Measurements from ENCODE around the gene FGF14.

FGF14 gene

DNA sequence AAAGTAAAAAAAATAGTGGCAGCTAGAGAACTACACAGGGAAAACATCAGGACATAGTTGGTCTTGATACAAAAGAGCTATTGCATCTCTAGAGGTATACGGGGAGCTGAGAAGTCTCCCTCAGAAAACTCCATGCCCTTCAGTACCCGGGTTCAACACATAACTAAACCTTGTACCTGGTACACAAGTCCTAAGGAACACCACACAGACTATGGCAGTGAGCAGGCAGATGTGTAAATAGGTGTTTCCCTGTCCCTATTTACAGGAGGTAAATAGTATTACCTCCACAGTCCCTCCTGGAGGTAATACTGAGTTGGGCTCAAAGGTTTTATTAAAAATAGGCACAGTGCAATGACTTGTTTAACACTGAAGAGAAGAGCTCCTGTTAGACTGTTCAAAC is 5.9 kb downstream of the FGF14 start:
- no peak for DNase-seq
- TF ChIP-seq, protein P1, sequence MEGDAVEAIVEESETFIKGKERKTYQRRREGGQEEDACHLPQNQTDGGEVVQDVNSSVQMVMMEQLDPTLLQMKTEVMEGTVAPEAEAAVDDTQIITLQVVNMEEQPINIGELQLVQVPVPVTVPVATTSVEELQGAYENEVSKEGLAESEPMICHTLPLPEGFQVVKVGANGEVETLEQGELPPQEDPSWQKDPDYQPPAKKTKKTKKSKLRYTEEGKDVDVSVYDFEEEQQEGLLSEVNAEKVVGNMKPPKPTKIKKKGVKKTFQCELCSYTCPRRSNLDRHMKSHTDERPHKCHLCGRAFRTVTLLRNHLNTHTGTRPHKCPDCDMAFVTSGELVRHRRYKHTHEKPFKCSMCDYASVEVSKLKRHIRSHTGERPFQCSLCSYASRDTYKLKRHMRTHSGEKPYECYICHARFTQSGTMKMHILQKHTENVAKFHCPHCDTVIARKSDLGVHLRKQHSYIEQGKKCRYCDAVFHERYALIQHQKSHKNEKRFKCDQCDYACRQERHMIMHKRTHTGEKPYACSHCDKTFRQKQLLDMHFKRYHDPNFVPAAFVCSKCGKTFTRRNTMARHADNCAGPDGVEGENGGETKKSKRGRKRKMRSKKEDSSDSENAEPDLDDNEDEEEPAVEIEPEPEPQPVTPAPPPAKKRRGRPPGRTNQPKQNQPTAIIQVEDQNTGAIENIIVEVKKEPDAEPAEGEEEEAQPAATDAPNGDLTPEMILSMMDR (IDR thresholded peaks at IDR 0.05; ENCODE audit: low read depth, low read length, missing control alignments) = no peak
- Histone ChIP-seq H3K27me3 (replicated peaks) (peaks cover 3% of the 10 kb centered on the region), H3K36me3 (replicated peaks) (no peaks in the 10 kb centered on the region), H3K4me3 (ENCODE audit: low read depth, low read length) (no peak overlapping the region), H3K27ac (no peak overlapping the region)
- in situ Hi-C loops (cut with HindIII; ENCODE audit: low pct_ligation_motif_present, low sequenced_read_pairs) = no loop called here

DNA sequence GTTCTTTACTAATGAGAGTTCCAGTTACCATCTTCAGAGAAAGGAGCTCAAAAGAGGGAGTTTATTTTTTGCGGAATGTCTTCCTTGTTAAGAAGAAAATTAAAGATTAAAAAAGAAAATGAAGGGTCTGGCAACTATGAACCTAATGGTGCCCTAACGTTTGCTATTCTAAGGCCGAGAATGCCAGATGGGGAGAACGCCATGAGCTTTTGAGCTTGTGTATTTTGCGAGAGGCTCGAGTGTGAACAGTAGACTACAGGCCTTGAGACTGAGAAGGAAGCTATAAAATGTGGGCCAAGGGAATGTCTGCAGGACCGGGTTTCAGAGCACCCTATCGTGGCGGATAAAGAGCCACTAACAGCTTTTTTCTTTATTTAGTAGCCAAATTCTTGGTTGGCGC is 6.7 kb downstream of the FGF14 start:
- Histone ChIP-seq H3K27me3 (replicated peaks) (no peaks in the 10 kb centered on the region), H3K27ac (no peak overlapping the region), H3K36me3 (replicated peaks) (no peaks in the 10 kb centered on the region), H3K4me3 (ENCODE audit: low read depth, low read length) (no peak overlapping the region)
- TF ChIP-seq, protein P1 (IDR thresholded peaks at IDR 0.05; ENCODE audit: low read depth, low read length, missing control alignments) = no peak
- in situ Hi-C loops (cut with HindIII; ENCODE audit: low pct_ligation_motif_present, low sequenced_read_pairs) = no loop called here
- no peak for DNase-seq

DNA sequence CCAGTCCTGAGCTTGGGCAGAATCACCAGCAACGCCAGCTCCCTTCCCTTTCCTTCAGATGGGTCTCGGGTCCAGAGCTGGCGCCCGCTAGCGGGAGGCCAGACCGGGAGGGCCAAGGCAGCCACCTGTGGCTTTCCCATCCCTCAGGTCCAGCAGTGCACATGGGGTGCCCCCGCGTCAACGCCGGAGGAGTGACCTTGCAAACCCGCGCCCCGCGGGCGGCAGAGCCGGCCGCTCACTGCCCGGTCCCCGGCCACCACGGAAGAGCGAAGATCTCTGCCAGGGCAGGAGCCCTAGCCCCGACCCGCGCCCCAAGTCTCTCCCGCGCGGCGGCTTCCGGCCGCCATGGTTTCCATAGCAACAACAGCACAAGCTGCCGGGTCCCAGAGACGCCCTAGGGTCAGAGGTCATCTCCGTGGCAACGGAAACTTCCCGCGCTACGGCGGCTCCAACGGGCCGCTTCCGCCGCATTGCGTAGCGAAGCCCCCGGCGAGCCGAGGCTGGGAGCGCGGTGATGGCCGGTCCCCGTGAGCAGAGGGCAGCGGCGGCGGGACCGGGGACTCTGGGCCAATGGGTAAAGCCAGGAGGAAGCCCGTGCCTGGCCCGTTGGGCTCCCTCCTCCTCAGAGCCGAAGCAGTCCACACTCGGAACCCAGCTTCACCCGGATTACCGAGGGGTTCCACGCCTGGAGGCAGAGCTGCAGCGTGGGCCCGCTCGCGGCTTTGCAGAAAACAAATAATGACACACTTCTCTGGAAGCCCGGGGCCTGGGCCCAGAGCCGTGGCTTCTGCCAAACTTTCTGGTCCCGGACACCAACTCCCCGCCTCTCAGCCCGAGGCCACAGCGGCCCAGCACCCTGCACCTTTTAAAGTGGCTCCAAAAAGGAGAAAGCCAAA is 7.4 kb downstream of the FGF14 start:
- in situ Hi-C loops (cut with HindIII; ENCODE audit: low pct_ligation_motif_present, low sequenced_read_pairs) = no loop called here
- TF ChIP-seq, protein P1 (IDR thresholded peaks at IDR 0.05; ENCODE audit: low read depth, low read length, missing control alignments) = peak; percentile 48
- no peak overlapping the region for H3K27ac ChIP-seq

DNA sequence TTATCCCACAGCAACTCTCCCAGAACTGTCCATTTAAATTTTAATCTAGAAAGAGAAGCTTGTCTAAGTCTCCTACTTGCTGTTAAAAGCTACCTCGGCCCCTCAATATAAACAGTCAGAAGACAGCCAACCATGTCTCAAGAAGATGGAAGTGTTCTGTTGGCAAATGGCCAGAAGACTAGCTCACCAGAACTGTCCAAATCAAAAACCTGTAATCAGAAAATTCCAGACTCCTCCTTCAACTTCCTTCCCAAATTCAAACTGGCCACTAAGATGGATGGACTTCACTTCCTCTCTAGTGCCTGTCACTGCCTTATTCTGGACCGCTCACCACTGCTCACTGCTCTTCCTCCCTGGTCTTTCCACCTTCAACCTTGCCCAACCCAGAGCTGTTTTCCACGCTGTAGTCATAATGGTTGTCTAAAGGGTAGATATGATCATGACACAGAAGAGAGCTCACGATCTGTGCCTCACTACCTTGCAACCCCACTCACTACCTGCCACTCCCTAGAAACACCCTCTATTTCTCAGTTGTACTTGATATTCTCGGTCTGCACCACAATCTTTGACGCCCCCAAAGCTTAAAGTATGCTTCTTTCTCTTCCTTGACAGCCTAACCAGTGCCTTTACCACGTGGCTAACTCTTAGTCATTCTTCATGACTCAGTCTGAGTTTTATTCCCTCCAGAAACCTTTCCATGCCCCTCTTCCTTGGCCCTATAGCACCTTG is 9.2 kb downstream of the FGF14 start:
- Histone ChIP-seq H3K27ac (no peak overlapping the region), H3K4me3 (ENCODE audit: low read depth, low read length) (no peak overlapping the region), H3K36me3 (replicated peaks) (no peaks in the 10 kb centered on the region), H3K27me3 (replicated peaks) (no peaks in the 10 kb centered on the region)
- TF ChIP-seq, protein P1 (IDR thresholded peaks at IDR 0.05; ENCODE audit: low read depth, low read length, missing control alignments) = no peak
- no peak for DNase-seq
- in situ Hi-C loops (cut with HindIII; ENCODE audit: low pct_ligation_motif_present, low sequenced_read_pairs) = no loop called here

More for the DNA sequence above, 7.4 kb downstream of the FGF14 start:
- DNase-seq = peak; percentile 45
- Histone ChIP-seq H3K4me3 (ENCODE audit: low read depth, low read length) (peak overlapping the region; percentile 66), H3K36me3 (replicated peaks) (no peaks in the 10 kb centered on the region), H3K27me3 (replicated peaks) (no peaks in the 10 kb centered on the region)

DNA sequence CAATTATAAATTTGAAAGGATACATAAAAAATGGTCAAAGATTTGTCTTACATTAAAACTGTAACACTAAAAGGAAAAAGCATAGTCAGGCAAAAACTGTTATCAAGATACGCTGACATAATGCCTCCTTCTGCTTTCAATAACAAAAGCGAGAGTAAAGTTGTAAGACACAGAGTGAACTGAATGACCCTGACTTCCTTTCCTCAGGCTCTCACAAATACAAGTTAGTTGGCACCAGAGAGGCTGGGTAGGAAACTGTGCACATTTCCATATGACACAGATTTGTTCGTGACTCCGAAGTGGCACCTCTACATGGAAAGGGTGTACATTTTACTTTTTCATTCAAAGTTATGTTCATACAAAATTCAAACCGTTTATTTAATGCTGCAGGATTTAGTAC is 15.4 kb downstream of the FGF14 start:
- in situ Hi-C loops (cut with HindIII; ENCODE audit: low pct_ligation_motif_present, low sequenced_read_pairs) = no loop called here

More for the DNA sequence above, 15.4 kb downstream of the FGF14 start:
- Histone ChIP-seq H3K27me3 (replicated peaks) (no peaks in the 10 kb centered on the region), H3K27ac (no peak overlapping the region), H3K36me3 (replicated peaks) (no peaks in the 10 kb centered on the region), H3K4me3 (ENCODE audit: low read depth, low read length) (no peak overlapping the region)
- TF ChIP-seq, protein P1 (IDR thresholded peaks at IDR 0.05; ENCODE audit: low read depth, low read length, missing control alignments) = no peak
- DNase-seq = no peak

Data from brain microvascular endothelial cell (primary cell).